WERI-Rb-1 (cell line): Measurements from ENCODE around the gene GULP1.

ENCODE experiments used
- DNase-seq: peaks from one replicate; pipeline ENCODE4 v3.0.0-alpha.2; 2020
- H3K27ac ChIP-seq: fragments of 250-450 bp; sonication (Bioruptor Pico); 2 replicates; pipeline ENCODE4 v1.5.1; 2020; ENCODE audit warnings: mild to moderate bottlenecking, moderate library complexity
- H3K27me3 ChIP-seq: fragments of 250-450 bp; sonication (Bioruptor Pico); 2 replicates; pipeline ENCODE4 v1.5.1; 2021; ENCODE audit warnings: mild to moderate bottlenecking, low read depth, moderate library complexity; ENCODE audit not compliant: insufficient read depth, severe bottlenecking
- H3K36me3 ChIP-seq: fragments of 250-450 bp; sonication (Bioruptor Pico); 2 replicates; pipeline ENCODE4 v1.5.1; 2020; ENCODE audit warnings: mild to moderate bottlenecking, moderate library complexity
- H3K4me3 ChIP-seq: 2 replicates; pipeline ENCODE4 v1.5.1; 2011; ENCODE audit warnings: low read depth, mild to moderate bottlenecking, control low read depth, low read length
- H3K9me3 ChIP-seq: fragments of 250-450 bp; sonication (Bioruptor Pico); 2 replicates; pipeline ENCODE4 v1.5.1; 2021; ENCODE audit warnings: mild to moderate bottlenecking, moderate library complexity; ENCODE audit not compliant: severe bottlenecking
- CTCF ChIP-seq: IDR thresholded peaks from 2 replicates; pipeline ENCODE4 v1.5.1; 2011; ENCODE audit warnings: low read depth, mild to moderate bottlenecking, control low read depth, inconsistent platforms, low read length

The GULP1 gene

GRCh38 chr2:188322569-188323551, 31.2 kb downstream of the GULP1 start:
- Histone ChIP-seq H3K36me3 (no peaks in the 10 kb centered on the region), H3K27me3 (no peaks in the 10 kb centered on the region), H3K9me3 (no peaks in the 10 kb centered on the region), H3K4me3 (no peak overlapping the region), H3K27ac (no peak overlapping the region)
- no peak for DNase-seq
- no peak for TF ChIP-seq CTCF

- no peak for TF ChIP-seq CTCF
- DNase-seq = no peak
- no peaks in the 10 kb centered on the region for H3K36me3 ChIP-seq
- H3K9me3 ChIP-seq = no peaks in the 10 kb centered on the region
- no peaks in the 10 kb centered on the region for H3K27me3 ChIP-seq
- no peak overlapping the region for H3K4me3 ChIP-seq
- H3K27ac ChIP-seq = no peak overlapping the region
These were observed 32.4 kb downstream of the GULP1 start for GRCh38 chr2:188324067-188324466.

GRCh38 chr2:188326290-188326668, 34.6 kb downstream of the GULP1 start:
- Histone ChIP-seq H3K9me3 (no peaks in the 10 kb centered on the region), H3K27ac (no peak overlapping the region), H3K27me3 (no peaks in the 10 kb centered on the region), H3K4me3 (no peak overlapping the region), H3K36me3 (no peaks in the 10 kb centered on the region)
- no peak for TF ChIP-seq CTCF
- no peak for DNase-seq

GRCh38 chr2:188326669-188327301, 35.1 kb downstream of the GULP1 start:
- DNase-seq = peak; percentile 49
- no peaks in the 10 kb centered on the region for H3K27me3 ChIP-seq
- no peak overlapping the region for H3K27ac ChIP-seq
- TF ChIP-seq CTCF = no peak
- H3K36me3 ChIP-seq = no peaks in the 10 kb centered on the region
- H3K9me3 ChIP-seq = no peaks in the 10 kb centered on the region
- H3K4me3 ChIP-seq = no peak overlapping the region

GRCh38 chr2:188327518-188328213, 36.0 kb downstream of the GULP1 start:
- DNase-seq = no peak
- no peak overlapping the region for H3K27ac ChIP-seq
- TF ChIP-seq CTCF = no peak
- H3K9me3 ChIP-seq = no peaks in the 10 kb centered on the region
- H3K36me3 ChIP-seq = no peaks in the 10 kb centered on the region
- H3K27me3 ChIP-seq = no peaks in the 10 kb centered on the region
- H3K4me3 ChIP-seq = no peak overlapping the region
